ENCODE measurements around the gene DCAF8. TPM values are rescaled to one million over a fixed set of nuclear protein-coding genes. Genes with fewer than 3 reads are reported as not detected.
"Not testable (repeated sequence)": the region's sequence is repeated elsewhere in the genome, so short reads cannot be mapped to it uniquely, and the experiment has no call there.

Gene DCAF8
- 53.9 TPM for polyA plus RNA-seq (2013, experiment 1 of 2; ENCODE audit: insufficient read length)
- 61.8 TPM for polyA plus RNA-seq (2013, experiment 2 of 2; ENCODE audit: insufficient read length)

GRCh38 chr1:160261893-160262794 is at the start of gene DCAF8:
Gene DCAF8, minus strand, starts transcription at chr1:160262549. Its CDS starts 18,541 bp downstream, at chr1:160244008.
- DNase-seq, result peak; percentile 98

- DNase-seq, result no peak
Measured at GRCh38 chr1:160309571-160309970, 47.2 kb upstream of the DCAF8 start.

- peak; percentile 41 for DNase-seq
Measured at GRCh38 chr1:160309185-160309557, 46.8 kb upstream of the DCAF8 start.

GRCh38 chr1:160308451-160309184 is 46.3 kb upstream of the DCAF8 start:
- DNase-seq, result no peak

- DNase-seq, result no peak
Measured at GRCh38 chr1:160307118-160307791, 44.9 kb upstream of the DCAF8 start.

GRCh38 chr1:160300173-160300572 is 37.8 kb upstream of the DCAF8 start:
- DNase-seq, result no peak

GRCh38 chr1:160296036-160296435 is 33.7 kb upstream of the DCAF8 start:
- DNase-seq, result no peak

- DNase-seq, result no peak
Measured at GRCh38 chr1:160293020-160293968, 30.9 kb upstream of the DCAF8 start.

- DNase-seq, result peak; percentile 60
Measured at GRCh38 chr1:160291248-160292220, 29.2 kb upstream of the DCAF8 start.

- not testable (repeated sequence) for DNase-seq
Measured at GRCh38 chr1:160287769-160288168, 25.4 kb upstream of the DCAF8 start.

- no peak for DNase-seq
Measured at GRCh38 chr1:160285506-160285905, 23.2 kb upstream of the DCAF8 start.

GRCh38 chr1:160284782-160285344 is 22.5 kb upstream of the DCAF8 start, which contains the start of gene PEX19:
Gene PEX19, minus strand, starts transcription at chr1:160285133. Its CDS starts 9 bp downstream, at chr1:160285124.
- DNase-seq, result peak; percentile 93

GRCh38 chr1:160284220-160284781 is 22.0 kb upstream of the DCAF8 start:
- DNase-seq, result peak; percentile 42

- no peak for DNase-seq
Measured at GRCh38 chr1:160282807-160283206, 20.5 kb upstream of the DCAF8 start.

GRCh38 chr1:160277987-160278386 is 15.6 kb upstream of the DCAF8 start:
- no peak for DNase-seq

- DNase-seq, result no peak
Measured at GRCh38 chr1:160277330-160277729, 15.0 kb upstream of the DCAF8 start.

- DNase-seq, result no peak
Measured at GRCh38 chr1:160271025-160271424, 8.7 kb upstream of the DCAF8 start.

- no peak for DNase-seq
Measured at GRCh38 chr1:160267284-160267991, 5.1 kb upstream of the DCAF8 start.

- DNase-seq, result no peak
Measured at GRCh38 chr1:160264795-160265307, 2.5 kb upstream of the DCAF8 start.
